NCI-H345 treated with DMSO at 0.1 percent for 48 hours (cell line): ENCODE measurements around the gene ADAMTS9.
A peak's percentile ranks its signal among the peaks of the same experiment; 100 is the strongest.

ENCODE experiments used
- DNase-seq: peaks from one replicate; lab custom pipeline; 2025; ENCODE audit not compliant: unreplicated experiment; lab: John Stamatoyannopoulos, UW

Gene ADAMTS9

DNA sequence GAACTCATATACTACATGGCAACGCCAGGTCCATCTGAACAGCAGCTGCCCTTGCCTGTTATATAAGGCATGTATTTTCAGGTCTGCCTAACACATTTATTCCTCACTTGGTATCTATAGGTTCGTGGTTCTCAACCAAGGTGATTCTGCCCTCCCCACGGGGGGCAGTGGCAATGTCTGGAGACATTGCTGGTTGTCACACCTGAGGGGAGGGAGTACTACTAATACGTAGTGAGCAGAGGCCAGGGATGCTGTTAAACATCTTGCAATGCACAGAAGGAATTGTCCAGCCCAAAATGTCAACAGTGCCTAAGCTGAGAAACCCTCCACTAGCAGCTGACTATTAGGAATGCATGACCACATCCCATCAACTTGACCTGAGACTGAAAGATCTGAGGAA is 32.6 kb downstream of the ADAMTS9 start:
- no peak for DNase-seq

DNA sequence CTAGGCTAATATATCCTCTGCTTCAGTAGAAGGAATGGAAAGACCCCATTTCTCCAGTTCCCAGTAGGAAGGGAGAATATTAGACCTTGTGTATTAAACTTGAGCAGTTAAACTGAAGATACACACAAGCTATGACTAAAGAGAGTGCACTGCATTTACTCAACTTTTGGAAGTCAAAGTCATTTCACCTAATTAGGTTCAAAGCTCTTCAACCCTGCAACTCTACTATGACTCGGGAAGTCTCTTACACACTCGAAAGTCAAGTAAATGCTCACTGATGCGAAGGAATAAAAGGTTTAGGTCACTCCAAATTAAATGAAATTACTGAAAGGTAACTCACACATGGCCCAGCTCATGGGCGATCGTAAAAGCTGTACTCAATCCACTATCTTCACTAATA is 33.8 kb downstream of the ADAMTS9 start:
- DNase-seq: no peak

DNA sequence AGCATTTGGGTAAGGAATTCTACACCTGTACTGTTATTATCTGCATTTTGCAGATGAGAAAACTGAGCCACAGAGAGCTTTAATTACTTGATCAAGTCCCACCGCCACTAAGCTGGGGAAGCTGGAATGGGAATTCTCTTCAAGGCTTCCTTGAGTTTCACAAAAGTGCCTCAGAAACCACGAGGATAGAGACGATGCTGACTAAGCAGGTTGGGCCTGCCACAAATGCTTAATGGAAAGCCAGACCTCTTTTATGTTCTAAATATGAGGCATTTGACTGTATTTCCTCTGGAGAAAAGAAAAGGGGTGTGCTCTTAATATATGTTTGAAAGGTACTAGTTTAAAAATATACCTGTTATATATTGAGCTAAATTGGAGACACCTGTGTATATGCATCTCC is 34.7 kb downstream of the ADAMTS9 start:
- DNase-seq: no peak

DNA sequence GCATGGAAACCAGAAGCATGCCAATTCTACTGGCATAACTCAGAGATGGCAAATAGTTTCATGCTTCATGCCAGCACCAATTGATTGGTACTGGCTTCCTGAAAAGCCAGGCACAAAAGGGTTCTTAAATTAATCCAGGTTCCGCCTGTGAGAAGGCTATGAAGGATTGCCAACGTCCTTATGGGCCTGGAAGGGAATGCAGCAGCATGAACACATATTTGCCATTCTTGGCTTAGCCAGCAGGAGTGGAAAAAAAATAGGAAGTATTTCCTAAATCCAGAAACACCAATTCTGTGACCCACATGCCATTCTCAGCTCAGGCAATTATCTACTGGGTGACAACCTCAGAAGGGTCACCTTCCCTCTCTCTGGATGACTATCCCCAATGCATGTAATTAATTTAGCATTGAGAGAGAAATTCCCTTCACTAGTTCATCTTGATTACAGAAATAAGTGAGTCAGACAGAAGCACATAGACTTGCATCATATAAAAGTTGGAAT is 36.0 kb downstream of the ADAMTS9 start:
- DNase-seq: no peak

DNA sequence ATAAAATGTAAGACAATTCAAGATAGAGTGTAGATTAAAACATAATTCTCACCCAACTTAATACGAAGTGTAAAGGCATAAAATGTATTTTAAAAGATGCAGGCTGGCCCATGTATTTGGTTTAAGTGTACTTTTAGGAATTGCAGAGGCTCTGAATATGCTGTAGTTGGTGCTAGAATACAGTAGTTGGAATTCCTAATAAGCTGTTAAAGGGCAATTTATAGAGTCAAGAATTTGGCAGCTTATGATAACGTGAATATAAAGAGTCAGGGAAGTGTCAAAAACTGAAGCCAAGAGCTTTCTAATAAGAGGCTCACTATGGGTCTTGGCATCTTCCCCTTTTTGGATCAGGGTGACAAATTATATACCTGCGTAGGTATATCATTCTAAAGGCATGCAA is 36.5 kb downstream of the ADAMTS9 start:
- DNase-seq: no peak

DNA sequence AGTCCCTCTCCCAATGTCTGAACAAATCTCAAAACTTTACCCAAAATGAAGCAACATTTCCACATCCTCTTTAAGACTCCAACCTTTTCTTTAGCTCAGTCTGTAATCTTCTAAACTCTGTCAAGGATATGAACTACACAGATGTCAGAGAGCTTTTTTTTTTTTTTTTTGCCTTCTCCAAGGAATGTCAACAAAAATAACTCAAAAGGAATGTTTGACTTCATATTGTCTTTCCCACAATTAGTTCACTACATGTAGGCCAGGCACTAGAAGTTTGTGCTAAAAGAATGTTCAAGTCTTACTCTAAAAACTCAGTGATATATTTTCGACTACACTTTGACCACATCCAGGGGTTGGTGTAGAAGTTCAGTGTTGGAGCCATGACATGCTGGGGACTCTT is 37.1 kb downstream of the ADAMTS9 start:
- no peak for DNase-seq

DNA sequence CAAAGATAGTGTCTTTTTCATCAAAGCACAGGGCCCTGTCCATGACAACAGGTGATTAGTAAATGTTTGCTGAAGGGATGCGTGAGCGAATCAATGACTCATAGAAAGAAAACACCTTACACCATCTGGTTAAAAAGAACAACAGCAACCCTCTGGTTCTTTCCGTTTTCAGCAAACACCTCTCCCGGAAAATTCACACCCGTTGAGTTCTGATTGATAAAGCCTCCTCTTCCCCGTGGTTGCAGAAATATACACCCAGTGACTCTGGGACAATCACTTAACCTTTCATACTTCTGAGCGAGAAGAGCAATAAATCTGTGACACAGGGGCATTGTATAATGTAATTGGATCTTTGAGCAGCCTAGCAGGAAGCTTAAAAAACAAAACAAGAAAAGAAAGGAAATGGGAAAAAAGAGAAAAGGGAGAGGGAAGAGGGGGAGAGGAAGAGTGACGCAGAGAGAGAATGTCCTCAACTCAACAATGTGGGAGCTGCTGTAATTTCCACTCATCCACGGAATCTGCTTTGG is 37.6 kb downstream of the ADAMTS9 start:
- DNase-seq: no peak

DNA sequence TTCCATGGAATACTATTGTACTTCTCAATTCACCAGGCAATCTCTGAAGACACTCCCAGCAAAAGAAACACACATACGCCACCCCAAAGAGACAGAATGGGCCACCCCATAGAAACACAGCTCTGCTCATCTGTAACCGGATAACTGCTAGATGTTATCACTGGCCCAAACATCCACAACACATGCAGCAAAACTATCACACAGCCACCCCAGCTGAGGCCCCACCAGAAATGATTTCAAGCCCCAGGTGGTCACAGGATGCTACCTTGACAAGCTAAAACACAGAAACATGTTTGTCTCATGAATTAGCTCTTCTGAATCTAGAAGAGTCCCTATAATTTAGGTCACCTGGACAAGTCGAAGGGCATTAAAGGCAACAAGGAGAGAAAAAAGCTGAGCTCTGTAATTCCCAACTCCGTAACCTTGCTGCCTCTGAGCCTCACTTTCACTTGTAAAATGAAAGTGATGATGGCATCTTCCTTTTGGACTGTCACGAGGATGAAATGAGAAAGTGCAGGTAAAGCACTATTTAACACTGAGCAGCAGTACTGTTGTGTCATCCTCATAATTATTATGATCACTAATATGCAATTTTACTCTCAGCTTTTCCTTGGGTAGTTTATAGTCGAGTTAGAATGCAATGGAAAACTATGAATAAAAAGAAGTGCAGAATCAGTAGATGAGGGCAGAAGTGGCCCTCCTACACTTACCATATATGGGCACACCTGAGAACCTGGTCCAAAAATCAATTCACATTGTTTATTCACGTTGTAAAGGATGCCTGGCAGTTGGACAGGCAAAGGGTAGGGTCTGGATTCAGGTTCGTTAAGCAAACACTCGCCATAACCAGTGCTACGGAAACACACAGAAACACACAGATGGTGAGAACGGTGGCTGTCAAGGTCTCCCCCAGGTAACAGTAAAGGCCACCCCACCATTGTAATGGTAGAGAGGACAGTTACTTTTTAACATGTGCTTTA is 38.6 kb downstream of the ADAMTS9 start:
- no peak for DNase-seq

DNA sequence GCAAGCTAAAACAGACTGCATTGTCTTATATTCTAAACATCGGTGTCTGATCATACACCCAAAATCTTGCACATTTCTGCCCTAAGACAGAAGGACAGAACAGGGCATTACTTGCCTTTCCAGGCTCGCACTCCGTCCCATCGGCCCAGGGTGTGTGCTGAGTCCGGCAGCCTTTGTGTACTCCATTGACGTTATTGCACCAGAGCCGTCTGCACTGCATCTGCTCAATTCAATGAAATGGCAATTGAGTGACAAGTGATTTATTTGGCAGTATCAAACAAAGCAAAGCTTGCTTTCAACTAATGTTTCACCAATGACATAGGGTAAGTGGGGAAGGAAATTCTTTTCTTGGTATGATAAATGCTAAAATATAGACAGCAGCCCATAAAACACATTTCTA is 40.0 kb downstream of the ADAMTS9 start:
- no peak for DNase-seq

DNA sequence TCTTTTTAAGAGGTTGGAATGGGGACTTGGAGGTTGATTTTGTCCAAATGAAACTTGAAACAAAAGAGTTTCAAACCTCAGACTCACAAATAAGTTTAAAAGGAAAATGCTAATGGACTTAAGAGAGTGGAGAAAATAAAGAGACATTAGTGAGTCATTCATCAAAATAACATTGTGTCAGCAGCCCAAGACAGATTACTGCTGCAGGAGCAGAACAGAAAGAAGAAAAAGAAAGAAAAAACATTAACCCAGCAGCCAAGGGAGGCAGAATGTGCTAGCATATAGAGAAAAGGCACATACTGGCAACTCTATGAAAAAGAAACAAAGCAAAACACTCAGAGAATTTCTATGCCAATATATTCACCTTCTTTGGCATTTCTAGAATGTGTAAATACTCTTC is 42.6 kb downstream of the ADAMTS9 start:
- no peak for DNase-seq

DNA sequence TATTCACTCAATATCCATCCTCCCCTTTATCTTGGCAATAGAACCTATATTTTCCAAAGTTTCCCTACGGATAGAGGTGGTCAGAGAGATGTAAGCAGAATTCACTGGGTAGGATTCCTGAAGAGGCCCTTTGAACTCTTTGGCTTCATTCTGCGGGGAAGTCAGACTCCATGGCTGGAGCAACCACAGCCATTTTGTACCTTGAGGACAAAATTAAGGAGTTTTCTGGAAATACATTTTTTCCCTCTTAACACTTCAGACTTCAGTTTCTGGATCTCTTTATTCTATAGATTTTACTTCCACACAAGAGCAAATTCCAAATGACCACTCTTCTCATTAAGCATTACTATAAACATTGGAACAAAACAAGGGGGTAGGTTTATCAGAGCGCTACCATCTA is 43.3 kb downstream of the ADAMTS9 start:
- DNase-seq: no peak

DNA sequence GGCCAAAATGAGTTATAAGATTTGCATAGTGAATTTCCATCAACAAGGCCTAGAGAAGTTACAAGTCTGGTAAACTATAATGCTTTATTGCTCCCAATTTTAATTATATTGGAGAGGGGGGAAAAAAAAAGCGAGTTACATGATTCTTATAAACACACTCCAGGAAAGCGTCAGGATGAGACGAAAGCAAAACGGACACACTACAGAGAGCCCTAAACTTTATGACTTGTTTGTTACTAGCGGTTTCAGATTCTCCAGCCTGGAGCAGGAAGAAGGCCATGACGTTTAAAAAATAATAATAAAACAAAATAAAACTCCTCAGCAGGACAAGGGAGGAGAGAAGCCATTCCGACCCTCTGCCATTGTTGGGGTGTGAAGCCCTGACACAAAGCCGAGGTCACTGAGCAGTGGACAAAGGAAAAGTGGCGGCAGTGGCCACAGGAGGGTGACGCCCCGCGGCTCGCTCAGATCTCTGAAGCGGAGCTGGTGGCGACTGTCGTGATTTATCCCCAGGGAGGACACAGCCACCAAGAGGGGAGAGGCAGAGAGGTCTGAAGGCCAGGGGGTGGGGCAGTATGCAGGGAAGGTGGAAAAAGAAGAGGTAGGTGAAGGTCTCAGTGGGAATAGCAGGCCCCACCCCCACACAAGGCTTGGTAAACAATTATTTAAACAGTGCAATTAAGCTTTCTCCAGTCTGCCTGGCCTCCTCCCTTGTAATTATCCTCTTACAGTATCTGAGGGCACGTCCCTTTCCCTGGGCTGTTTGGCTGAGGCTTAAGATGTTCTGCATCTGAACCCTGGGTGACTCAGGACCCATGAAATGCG is 45.3 kb downstream of the ADAMTS9 start:
- DNase-seq: no peak

DNA sequence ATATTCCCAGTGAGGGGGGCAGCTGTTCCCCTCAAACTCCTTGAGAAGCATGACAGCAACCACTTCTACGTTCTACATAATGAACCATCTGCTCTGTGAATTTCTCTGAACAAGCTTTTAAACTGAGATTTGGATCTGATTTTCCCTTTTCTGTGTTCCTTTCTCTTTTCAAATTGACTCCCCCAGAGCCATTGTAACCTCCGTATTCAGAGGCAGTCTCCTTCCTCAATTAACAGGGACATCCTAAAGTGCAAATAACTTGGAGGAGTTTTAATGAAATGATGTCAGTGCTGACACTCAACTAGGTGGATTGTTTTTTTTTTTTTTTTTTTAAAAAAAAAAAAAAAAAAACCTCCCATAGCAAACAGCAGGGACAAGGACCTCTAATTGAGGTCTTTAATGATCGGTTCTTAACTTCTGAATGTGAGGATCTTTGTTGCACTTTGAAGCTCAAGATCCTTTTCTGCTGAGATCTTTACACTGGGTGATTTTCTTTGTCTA is 48.8 kb downstream of the ADAMTS9 start:
- peak; percentile 17 for DNase-seq

DNA sequence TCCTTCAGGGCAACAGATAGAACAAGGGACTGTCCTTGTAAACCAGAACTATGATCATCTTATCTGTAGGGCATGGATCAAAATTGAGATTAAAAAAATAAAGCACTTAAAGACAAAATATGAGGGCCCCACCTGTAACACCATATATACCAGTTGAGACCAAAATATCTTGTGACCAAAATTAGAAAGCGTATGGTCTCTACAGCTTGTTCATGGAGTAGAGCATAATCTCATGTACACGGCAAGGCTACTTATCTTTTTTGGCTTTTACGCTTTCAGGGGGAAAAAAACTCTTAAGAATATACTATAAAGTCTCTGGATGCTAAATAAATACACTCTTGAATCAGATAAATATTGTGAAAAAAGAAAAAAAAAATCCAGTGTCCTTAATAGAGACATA is 49.3 kb downstream of the ADAMTS9 start:
- DNase-seq: no peak

DNA sequence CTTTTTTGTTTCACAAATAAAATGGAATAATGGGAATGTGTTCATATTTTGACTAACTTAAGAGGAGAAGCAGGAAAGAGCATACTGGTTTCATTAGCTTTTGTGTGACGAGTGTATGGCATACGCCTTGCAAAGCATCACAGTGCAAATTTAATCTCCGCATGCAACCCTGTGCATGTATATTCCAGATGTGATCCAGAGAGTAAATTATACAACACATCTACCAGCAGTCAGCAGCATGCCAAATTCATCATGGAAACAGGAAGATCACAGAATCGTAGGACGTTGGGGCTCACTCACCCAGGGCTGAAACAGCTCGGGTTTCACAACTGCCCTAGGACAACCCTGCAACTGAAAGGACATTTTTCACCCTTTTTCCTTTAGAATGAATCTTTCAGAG is 53.4 kb downstream of the ADAMTS9 start:
- DNase-seq: no peak

DNA sequence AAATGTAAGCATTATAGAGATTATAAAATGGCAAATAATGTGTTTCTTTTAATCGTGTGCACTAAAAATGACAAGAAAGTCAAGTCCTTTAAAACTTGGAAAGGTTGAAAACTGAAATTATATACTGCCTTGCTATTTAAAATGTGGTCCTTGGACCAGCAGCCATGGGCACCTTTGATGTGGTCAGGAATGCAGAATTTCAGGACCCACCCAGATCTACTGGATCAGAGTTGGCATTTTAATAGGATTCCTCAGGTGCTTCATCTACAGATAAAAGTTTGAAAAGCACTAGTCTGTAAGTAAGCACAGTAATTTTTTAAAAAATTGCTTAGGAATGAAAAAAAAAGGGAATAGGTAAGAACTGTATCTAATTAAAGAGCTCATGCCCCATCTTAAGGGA is 55.8 kb downstream of the ADAMTS9 start:
- DNase-seq: no peak

DNA sequence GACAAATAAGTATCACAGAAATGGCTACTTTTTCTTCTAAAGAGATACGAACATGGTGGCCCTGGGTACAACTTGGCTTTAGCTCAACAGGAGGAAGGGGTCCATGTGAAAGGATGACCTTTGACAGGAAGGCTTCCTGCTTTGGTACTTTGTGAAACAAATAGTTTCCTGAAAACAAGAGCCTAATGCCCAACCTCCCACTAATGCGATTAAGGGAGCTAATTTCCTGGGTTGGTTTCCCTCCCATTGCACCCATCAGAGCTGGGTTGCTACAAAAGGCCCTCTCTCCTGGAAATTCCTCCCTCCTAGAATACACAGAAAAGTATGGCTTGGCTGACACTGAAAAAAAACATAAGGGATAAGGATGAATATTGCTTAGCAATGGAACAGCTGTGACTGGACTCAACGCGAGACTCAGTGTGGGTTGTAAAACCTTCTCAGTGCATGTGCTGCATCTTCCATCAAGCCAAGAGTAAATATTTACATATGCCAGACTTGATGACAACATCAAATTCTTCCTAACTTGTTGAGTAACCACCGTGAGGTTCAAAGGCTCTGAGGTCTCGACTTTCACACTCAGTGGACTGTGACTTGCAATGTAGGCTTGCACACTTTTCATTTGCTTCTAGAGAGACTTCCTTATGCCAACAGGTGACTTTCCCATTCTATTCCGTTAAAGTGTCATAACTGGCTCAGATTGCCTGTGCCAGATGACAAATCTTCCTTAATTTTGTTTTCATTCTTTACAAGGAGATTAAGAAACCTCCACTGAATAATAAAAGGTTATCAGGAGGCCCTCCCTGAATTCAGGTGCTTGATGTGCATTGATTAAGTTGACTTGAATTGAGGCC is 60.1 kb downstream of the ADAMTS9 start:
- DNase-seq: no peak

DNA sequence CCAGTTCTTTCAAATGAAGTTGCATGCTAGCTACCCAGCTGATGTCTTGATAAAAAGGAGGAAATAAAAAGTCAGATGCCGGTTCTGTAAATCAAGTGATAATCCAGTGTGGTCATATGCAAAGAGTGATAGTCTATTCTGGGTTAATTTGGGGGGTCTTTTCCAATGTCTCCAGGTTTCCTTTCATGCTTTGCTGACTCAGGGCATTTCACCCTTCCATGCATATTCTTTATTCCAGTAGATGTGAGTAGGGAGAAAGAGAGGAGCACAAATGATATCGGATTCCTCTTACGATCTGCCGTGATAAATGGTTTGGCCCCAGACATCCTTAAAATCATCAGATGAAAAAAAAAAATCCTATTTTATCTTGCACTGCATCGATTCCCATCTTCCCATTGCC is 60.8 kb downstream of the ADAMTS9 start:
- no peak for DNase-seq

DNA sequence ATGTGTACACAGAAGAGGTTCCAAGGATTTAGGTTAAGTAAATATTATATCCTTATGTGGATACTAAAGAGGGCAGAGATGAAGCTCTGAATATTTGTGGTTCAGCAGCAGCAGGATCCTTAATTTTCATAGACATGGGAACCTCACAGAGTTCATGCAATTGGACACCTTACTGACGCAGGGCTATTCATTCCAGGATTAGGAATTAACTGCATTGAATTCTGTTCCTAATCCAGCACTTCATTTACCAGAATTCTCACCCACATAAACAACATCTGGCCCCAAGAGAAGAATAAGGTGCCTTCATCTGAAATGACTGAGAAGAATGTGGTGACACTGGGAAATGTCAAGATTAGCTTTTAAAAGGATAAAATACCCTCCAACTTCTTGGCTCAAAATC is 62.4 kb downstream of the ADAMTS9 start:
- no peak for DNase-seq

DNA sequence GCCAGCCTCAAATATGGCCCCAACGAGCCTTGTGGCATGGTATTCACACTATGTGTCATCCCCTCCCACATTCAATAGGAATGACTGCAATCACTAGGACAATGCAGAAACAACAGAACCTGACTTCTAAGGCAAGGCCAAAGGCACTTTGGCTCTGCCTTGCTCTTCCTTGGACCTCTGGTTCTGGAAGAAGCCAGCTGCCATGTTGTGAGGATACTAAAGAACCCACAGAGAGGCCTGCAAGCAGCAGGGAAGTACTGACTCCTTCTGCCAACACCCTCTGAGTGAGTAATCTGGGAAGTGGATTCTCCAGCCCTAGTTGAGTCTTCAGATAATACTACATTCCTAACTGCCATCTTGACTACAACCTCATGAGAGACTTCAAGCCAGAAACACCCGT is 64.7 kb downstream of the ADAMTS9 start:
- no peak for DNase-seq
